ENCODE data around the gene CDK11A. TPM values are rescaled to one million over a fixed set of nuclear protein-coding genes. Genes with fewer than 3 reads are reported as not detected.
"Not testable (repeated sequence)": the region's sequence is repeated elsewhere in the genome, so short reads cannot be mapped to it uniquely, and the experiment has no call there.

Gene CDK11A
- total RNA-seq, 2 experiments from 2014 or later: 50.9 to 90.5 TPM

DNA sequence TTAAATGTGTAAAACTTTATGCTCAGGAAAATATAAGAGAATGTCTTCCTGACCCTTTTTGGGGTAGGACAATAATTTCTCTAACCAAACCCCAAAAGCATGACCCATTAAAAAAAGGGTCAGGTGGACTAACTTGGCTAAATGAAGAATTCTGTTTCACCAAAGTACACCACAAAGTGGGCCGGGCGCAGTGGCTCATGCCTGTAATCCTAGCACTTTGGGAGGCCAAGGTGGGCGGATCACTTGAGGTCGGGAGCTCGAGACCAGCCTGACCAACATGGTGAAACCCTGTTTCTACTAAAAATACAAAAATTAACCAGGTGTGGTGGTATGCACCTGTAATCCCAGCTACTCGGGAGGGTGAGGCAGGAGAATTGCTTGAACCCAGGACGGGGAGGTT is 34.6 kb downstream of the CDK11A start:
- H3K9me2 ChIP-seq (ENCODE audit: insufficient read depth, low read length); intact Hi-C loops (cut with micrococcal nuclease; ENCODE audit: unreplicated experiment); H3K4me3 ChIP-seq (ENCODE audit: low read depth, low read length, poor library complexity, severe bottlenecking); BruUV-seq (replicated peaks); H3K36me3 ChIP-seq (ENCODE audit: insufficient read depth, low read length); POLR2A ChIA-PET; H3K4me1 ChIP-seq (ENCODE audit: insufficient read depth, low read length, poor library complexity, severe bottlenecking); CTCF ChIA-PET (ENCODE audit: unreplicated experiment); DNase-seq (ENCODE audit: low spot score); H2AFZ ChIP-seq (ENCODE audit: low read length); H3K79me2 ChIP-seq (ENCODE audit: insufficient read depth, low read depth, low read length); H3K9me3 ChIP-seq (ENCODE audit: low read length); H4K20me1 ChIP-seq (ENCODE audit: insufficient read depth, low read length); H3K4me2 ChIP-seq (ENCODE audit: low read length); H3K27ac ChIP-seq (ENCODE audit: low read depth, low read length, poor library complexity, severe bottlenecking): not testable (repeated sequence)

DNA sequence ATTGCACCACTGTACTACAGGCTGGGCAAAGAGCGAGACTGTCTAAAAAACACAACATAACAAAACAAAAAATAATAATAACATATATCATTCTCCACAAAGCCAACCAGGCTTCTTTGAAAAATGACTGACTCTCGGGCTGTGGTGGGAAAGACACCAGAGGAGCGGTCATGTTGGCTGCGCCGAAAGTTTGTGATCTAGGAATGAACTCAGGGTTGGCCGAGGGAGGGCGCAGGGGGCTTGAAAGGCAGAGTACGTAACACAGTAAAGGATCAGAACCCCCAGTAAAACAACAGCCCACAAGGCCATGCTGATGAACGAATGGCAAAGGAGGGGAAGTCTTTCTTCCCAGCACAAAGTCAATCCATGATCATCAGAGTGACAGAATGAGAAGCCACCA is 36.3 kb downstream of the CDK11A start:
- no peaks in the 10 kb centered on the region for H3K9me2 ChIP-seq (ENCODE audit: insufficient read depth, low read length)
- no peaks in the 10 kb centered on the region for H3K36me3 ChIP-seq (ENCODE audit: insufficient read depth, low read length)
- intact Hi-C loops (cut with micrococcal nuclease; ENCODE audit: unreplicated experiment): no loop called here
- ChIA-PET CTCF (ENCODE audit: unreplicated experiment) (no interaction called here), POLR2A (no interaction called here)
- H3K9me3 ChIP-seq (ENCODE audit: low read length): no peaks in the 10 kb centered on the region
- TF ChIP-seq, protein P1, sequence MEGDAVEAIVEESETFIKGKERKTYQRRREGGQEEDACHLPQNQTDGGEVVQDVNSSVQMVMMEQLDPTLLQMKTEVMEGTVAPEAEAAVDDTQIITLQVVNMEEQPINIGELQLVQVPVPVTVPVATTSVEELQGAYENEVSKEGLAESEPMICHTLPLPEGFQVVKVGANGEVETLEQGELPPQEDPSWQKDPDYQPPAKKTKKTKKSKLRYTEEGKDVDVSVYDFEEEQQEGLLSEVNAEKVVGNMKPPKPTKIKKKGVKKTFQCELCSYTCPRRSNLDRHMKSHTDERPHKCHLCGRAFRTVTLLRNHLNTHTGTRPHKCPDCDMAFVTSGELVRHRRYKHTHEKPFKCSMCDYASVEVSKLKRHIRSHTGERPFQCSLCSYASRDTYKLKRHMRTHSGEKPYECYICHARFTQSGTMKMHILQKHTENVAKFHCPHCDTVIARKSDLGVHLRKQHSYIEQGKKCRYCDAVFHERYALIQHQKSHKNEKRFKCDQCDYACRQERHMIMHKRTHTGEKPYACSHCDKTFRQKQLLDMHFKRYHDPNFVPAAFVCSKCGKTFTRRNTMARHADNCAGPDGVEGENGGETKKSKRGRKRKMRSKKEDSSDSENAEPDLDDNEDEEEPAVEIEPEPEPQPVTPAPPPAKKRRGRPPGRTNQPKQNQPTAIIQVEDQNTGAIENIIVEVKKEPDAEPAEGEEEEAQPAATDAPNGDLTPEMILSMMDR (conservative IDR thresholded peaks at IDR 0.05; ENCODE audit: low read length): no peak
- no peak for TF ChIP-seq EZH2phosphoT487 (IDR thresholded peaks at IDR 0.05; ENCODE audit: borderline replicate concordance, low read depth, low read length)
- H3K4me1 ChIP-seq (ENCODE audit: insufficient read depth, low read length, poor library complexity, severe bottlenecking): no peaks in the 10 kb centered on the region
- no peak overlapping the region for H3K27ac ChIP-seq (ENCODE audit: low read depth, low read length, poor library complexity, severe bottlenecking)
- no peak overlapping the region for H3K4me3 ChIP-seq (ENCODE audit: low read depth, low read length, poor library complexity, severe bottlenecking)
- no peak for DNase-seq (ENCODE audit: low spot score)
- H4K20me1 ChIP-seq (ENCODE audit: insufficient read depth, low read length): no peaks in the 10 kb centered on the region
- no peak overlapping the region for H3K4me2 ChIP-seq (ENCODE audit: low read length)
- BruUV-seq (replicated peaks): no TSS peak
- no peaks in the 10 kb centered on the region for H3K79me2 ChIP-seq (ENCODE audit: insufficient read depth, low read depth, low read length)
- no peak overlapping the region for H2AFZ ChIP-seq (ENCODE audit: low read length)

DNA sequence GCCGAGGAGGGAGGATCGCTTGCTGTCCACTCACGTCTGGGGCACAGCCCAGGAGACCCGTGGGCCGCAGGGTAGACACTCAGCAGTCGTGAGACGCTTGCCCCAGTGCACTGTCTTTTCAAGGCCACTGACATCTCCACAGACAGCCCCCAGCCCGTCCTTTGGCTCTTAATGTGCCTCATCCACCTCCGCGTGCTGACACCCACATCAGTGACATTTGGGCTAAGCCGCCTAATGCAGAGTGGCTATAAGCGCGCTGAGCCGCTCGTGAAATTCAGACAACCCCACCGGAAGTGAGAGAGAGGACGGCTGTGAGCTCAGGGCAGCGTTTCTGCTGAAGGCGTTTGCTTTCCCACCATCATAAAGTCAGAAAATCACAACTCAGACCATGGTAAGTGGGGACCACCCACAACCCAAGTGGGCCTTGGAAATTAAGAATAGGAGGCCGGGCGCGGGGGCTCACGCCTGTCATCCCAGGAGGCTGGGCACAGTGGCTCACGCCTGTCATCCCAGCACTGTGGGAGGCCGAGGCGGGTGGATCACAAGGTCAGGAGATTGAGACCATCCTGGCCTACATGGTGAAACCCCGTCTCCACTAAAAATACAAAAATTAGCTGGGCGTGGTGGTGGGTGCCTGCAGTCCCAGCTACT is 40.0 kb downstream of the CDK11A start:
- POLR2A ChIA-PET: no interaction called here
- H3K36me3 ChIP-seq (ENCODE audit: insufficient read depth, low read length): no peaks in the 10 kb centered on the region

More for the DNA sequence above, 40.0 kb downstream of the CDK11A start:
- intact Hi-C loops (cut with micrococcal nuclease; ENCODE audit: unreplicated experiment): no loop called here
- Histone ChIP-seq H2AFZ (ENCODE audit: low read length) (no peak overlapping the region), H3K4me3 (ENCODE audit: low read depth, low read length, poor library complexity, severe bottlenecking) (no peak overlapping the region), H3K4me1 (ENCODE audit: insufficient read depth, low read length, poor library complexity, severe bottlenecking) (peaks cover 4% of the 10 kb centered on the region), H3K27ac (ENCODE audit: low read depth, low read length, poor library complexity, severe bottlenecking) (no peak overlapping the region), H3K4me2 (ENCODE audit: low read length) (no peak overlapping the region), H4K20me1 (ENCODE audit: insufficient read depth, low read length) (no peaks in the 10 kb centered on the region), H3K9me2 (ENCODE audit: insufficient read depth, low read length) (no peaks in the 10 kb centered on the region), H3K79me2 (ENCODE audit: insufficient read depth, low read depth, low read length) (no peaks in the 10 kb centered on the region), H3K9me3 (ENCODE audit: low read length) (no peaks in the 10 kb centered on the region)
- CTCF ChIA-PET (ENCODE audit: unreplicated experiment): no interaction called here
- no peak for DNase-seq (ENCODE audit: low spot score)
- no TSS peak for BruUV-seq (replicated peaks)
- TF ChIP-seq EZH2phosphoT487 (IDR thresholded peaks at IDR 0.05; ENCODE audit: borderline replicate concordance, low read depth, low read length): no peak
- TF ChIP-seq, protein P1 (conservative IDR thresholded peaks at IDR 0.05; ENCODE audit: low read length): no peak
